A549 (cell line): ENCODE measurements around the gene SPANXA2.
"Not testable (repeated sequence)": the region's sequence is repeated elsewhere in the genome, so short reads cannot be mapped to it uniquely, and the experiment has no call there.

ENCODE experiments used
- CEBPB ChIP-seq, 2 experiments: fragments of >200 bp in 1 of 2; sonication (Bioruptor Twin) in 1 of 2; formaldehyde crosslinking in 1 of 2; IDR thresholded peaks; 2 replicates each; pipeline ENCODE4 v1.6.1; 2012 to 2016
- CHD2 ChIP-seq: fragments of 150-350 bp; IDR thresholded peaks from 2 replicates; pipeline ENCODE4 v1.6.1; 2014; ENCODE audit warnings: low read length; ENCODE audit not compliant: partially characterized antibody
- CTCF ChIP-seq: fragments of >200 bp; sonication (Bioruptor Twin); formaldehyde crosslinking; IDR thresholded peaks from 3 replicates; pipeline ENCODE4 v1.5.1; 2016
- EHMT2 ChIP-seq: fragments of 200-600 bp; sonication (generic); IDR thresholded peaks from 2 replicates; pipeline ENCODE4 v1.6.1; 2016; ENCODE audit warnings: antibody characterized with exemption, low read depth, mild to moderate bottlenecking, moderate library complexity
- HDAC2 ChIP-seq: fragments of 200-600 bp; sonication (generic); IDR thresholded peaks from 2 replicates; pipeline ENCODE4 v1.6.1; 2016
- POLR2A ChIP-seq: IDR thresholded peaks from 2 replicates; pipeline ENCODE4 v1.6.1; 2012; ENCODE audit warnings: mild to moderate bottlenecking, low read length
- RAD21 ChIP-seq, 2 experiments: fragments of >200 bp in 1 of 2; sonication (Bioruptor Twin) in 1 of 2; formaldehyde crosslinking in 1 of 2; IDR thresholded peaks in 1 of 2; conservative IDR thresholded peaks in 1 of 2; 2 replicates in 1 of 2; 3 replicates in 1 of 2; pipeline ENCODE4 v1.6.1; 2012 to 2018; ENCODE audit warnings: inconsistent platforms in 1 of 2
- RFX5 ChIP-seq: fragments of 450-650 bp; IDR thresholded peaks from 2 replicates; pipeline ENCODE4 v1.7.1; 2014; ENCODE audit warnings: antibody characterized with exemption, mild to moderate bottlenecking, moderate library complexity
- ZNF302 ChIP-seq: fragments of 250-450 bp; sonication (Bioruptor Pico); IDR thresholded peaks from 2 replicates; pipeline ENCODE4 v1.9.0; 2021; ENCODE audit warnings: inconsistent platforms, mild to moderate bottlenecking, moderate library complexity
- TF ChIP-seq, protein P1 (sequence below): fragments of 250-450 bp; sonication (Bioruptor Pico); IDR thresholded peaks from 2 replicates; pipeline ENCODE4 v1.5.0; 2021; ENCODE audit warnings: mild to moderate bottlenecking, moderate library complexity, borderline replicate concordance

DNA sequence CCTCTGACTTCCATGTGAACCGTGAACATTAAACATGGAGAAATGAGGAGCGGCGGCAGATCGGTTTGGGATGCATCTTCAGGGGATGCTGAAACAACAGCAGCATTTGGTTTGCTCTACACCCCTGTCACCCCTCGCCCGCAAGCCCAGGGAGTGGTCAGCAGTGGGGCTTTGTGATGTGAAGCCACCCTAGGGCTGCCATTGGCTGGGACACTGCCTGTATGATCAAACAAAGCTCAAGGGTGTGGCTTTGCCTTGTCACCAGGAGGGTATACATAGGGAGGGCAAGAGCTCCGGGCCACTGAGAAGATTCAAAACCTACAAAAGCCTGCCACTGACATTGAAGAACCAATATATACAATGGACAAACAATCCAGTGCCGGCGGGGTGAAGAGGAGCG lies at the start of gene SPANXA2:
- not testable (repeated sequence) for TF ChIP-seq RFX5; EHMT2; CHD2; CEBPB (IDR thresholded peaks at IDR 0.05); CTCF; ZNF302 (CRISPR knock-in tag); POLR2A; HDAC2; RAD21 (conservative IDR thresholded peaks at IDR 0.05 in 1 of 2, IDR thresholded peaks at IDR 0.05 in 1 of 2)
- TF ChIP-seq, protein P1, sequence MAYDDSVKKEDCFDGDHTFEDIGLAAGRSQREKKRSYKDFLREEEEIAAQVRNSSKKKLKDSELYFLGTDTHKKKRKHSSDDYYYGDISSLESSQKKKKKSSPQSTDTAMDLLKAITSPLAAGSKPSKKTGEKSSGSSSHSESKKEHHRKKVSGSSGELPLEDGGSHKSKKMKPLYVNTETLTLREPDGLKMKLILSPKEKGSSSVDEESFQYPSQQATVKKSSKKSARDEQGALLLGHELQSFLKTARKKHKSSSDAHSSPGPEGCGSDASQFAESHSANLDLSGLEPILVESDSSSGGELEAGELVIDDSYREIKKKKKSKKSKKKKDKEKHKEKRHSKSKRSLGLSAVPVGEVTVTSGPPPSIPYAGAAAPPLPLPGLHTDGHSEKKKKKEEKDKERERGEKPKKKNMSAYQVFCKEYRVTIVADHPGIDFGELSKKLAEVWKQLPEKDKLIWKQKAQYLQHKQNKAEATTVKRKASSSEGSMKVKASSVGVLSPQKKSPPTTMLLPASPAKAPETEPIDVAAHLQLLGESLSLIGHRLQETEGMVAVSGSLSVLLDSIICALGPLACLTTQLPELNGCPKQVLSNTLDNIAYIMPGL (CRISPR knock-in tag) = not testable (repeated sequence)
